ENCODE measurements around the gene RBM4B.
A peak's percentile ranks its signal among the peaks of the same experiment; 100 is the strongest.

Gene RBM4B

DNA sequence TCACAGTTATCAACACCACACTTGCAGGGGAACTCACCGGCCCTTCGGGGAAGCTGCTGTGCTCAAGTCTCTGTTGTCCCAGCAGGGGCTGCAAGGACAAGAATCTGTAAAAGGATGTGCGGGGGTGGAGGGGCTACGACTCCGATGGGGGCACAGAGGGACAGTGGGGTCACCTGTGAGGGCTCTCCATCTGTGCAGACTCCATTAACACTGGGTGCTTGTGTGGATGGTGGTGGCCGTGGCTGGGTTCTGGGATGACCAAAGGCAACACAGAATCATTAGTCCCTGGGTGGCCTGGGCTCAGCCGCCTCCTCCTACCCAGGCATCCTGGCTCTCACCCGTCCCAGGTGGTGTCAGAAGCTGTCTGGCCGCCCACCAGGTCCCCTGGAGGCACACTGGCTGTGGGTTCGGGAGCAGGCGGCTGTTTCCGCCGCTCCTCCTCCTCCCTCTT, 10.2 kb upstream of the RBM4B start:
- H3K9me3 ChIP-seq (ENCODE audit: insufficient read depth, low read length, severe bottlenecking), result no peaks in the 10 kb centered on the region
- H3K4me3 ChIP-seq (ENCODE audit: low read depth in 1 of 2, low read length in 2 of 2), result no peak overlapping the region
- no peaks in the 10 kb centered on the region for H3K36me3 ChIP-seq (ENCODE audit: insufficient read depth, low read length)
- no peaks in the 10 kb centered on the region for H3K4me1 ChIP-seq (ENCODE audit: insufficient read depth, low read length)
- ATAC-seq (ENCODE audit: insufficient read depth, low read depth) (no peak), DNase-seq (no peak)
- H3K4me2 ChIP-seq (ENCODE audit: insufficient read depth, low read length), result no peak overlapping the region
- no peaks in the 10 kb centered on the region for H4K20me1 ChIP-seq (ENCODE audit: insufficient read depth, low read length)
- no peak for TF ChIP-seq EZH2 (IDR thresholded peaks at IDR 0.05; ENCODE audit: borderline replicate concordance, low read depth, low read length, severe bottlenecking)
- no peaks in the 10 kb centered on the region for H3K79me2 ChIP-seq (ENCODE audit: insufficient read depth, low read length)
- H3K27me3 ChIP-seq (ENCODE audit: insufficient read depth, low read length, poor library complexity), result no peaks in the 10 kb centered on the region
- H2AFZ ChIP-seq (ENCODE audit: low read depth, low read length), result no peak overlapping the region
- no peak overlapping the region for H3K27ac ChIP-seq (ENCODE audit: low read length)
- H3K9ac ChIP-seq (ENCODE audit: low read depth, low read length), result no peak overlapping the region

DNA sequence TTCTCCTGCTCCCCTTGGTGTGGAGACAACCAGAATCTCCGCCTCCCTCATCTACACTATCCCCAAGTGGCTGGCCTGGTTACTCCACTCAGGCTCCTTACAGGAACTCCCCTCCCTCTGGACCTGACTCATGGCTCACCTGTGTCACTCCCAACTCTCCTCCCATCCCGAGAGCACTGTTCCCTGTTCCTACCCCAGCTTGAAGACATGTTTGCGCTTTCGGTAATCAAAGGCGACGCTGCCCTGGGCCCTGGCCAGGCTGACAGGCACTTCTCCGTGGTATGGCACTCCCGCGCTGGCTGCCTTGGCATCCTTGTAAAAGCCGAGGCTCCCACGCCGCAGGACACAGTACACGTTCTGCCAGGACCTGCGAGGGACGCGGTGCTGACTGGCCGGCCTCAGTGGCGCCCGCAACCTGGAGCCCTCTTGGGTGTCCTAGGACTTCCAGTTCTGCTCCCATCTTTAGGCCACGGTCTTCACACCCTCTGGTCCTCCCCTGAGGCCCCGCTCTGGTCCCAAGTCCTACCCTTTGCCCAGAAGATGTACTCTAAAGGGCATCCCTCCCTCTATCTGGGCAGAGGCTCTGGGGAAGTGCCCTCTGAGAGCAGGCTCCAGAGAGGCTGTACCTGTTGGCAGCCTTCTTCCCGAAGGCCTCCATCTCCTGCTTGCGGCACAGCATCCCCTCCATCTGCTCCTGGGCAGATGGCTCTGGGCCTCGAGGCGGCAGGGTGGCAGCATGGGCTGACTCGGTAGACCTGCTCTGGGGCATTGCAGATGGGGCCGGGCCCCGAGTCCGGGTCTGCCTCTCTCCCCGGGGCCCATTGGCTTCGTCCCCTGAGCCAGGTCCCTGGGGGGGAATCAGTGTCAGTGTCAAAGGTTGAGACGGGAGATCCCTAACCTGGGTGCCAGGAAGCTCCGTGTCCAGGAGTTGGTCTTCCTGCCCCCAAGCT, 9.4 kb upstream of the RBM4B start:
- ATAC-seq (ENCODE audit: insufficient read depth, low read depth) (0 out of 3 replicates have a peak, but pooled peaks have one; percentile 9), DNase-seq (no peak)
- Histone ChIP-seq H2AFZ (ENCODE audit: low read depth, low read length) (no peak overlapping the region), H3K4me1 (ENCODE audit: insufficient read depth, low read length) (no peaks in the 10 kb centered on the region), H3K9me3 (ENCODE audit: insufficient read depth, low read length, severe bottlenecking) (no peaks in the 10 kb centered on the region), H3K27ac (ENCODE audit: low read length) (no peak overlapping the region), H3K4me2 (ENCODE audit: insufficient read depth, low read length) (no peak overlapping the region), H3K27me3 (ENCODE audit: insufficient read depth, low read length, poor library complexity) (no peaks in the 10 kb centered on the region), H3K79me2 (ENCODE audit: insufficient read depth, low read length) (no peaks in the 10 kb centered on the region), H3K4me3 (ENCODE audit: low read depth in 1 of 2, low read length in 2 of 2) (no peak overlapping the region), H4K20me1 (ENCODE audit: insufficient read depth, low read length) (no peaks in the 10 kb centered on the region), H3K36me3 (ENCODE audit: insufficient read depth, low read length) (no peaks in the 10 kb centered on the region), H3K9ac (ENCODE audit: low read depth, low read length) (no peak overlapping the region)
- no peak for TF ChIP-seq EZH2 (IDR thresholded peaks at IDR 0.05; ENCODE audit: borderline replicate concordance, low read depth, low read length, severe bottlenecking)
- TF ChIP-seq, protein P1, sequence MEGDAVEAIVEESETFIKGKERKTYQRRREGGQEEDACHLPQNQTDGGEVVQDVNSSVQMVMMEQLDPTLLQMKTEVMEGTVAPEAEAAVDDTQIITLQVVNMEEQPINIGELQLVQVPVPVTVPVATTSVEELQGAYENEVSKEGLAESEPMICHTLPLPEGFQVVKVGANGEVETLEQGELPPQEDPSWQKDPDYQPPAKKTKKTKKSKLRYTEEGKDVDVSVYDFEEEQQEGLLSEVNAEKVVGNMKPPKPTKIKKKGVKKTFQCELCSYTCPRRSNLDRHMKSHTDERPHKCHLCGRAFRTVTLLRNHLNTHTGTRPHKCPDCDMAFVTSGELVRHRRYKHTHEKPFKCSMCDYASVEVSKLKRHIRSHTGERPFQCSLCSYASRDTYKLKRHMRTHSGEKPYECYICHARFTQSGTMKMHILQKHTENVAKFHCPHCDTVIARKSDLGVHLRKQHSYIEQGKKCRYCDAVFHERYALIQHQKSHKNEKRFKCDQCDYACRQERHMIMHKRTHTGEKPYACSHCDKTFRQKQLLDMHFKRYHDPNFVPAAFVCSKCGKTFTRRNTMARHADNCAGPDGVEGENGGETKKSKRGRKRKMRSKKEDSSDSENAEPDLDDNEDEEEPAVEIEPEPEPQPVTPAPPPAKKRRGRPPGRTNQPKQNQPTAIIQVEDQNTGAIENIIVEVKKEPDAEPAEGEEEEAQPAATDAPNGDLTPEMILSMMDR (IDR thresholded peaks at IDR 0.05; ENCODE audit: borderline replicate concordance, extremely low read depth, low read length, poor library complexity, severe bottlenecking), result no peak

DNA sequence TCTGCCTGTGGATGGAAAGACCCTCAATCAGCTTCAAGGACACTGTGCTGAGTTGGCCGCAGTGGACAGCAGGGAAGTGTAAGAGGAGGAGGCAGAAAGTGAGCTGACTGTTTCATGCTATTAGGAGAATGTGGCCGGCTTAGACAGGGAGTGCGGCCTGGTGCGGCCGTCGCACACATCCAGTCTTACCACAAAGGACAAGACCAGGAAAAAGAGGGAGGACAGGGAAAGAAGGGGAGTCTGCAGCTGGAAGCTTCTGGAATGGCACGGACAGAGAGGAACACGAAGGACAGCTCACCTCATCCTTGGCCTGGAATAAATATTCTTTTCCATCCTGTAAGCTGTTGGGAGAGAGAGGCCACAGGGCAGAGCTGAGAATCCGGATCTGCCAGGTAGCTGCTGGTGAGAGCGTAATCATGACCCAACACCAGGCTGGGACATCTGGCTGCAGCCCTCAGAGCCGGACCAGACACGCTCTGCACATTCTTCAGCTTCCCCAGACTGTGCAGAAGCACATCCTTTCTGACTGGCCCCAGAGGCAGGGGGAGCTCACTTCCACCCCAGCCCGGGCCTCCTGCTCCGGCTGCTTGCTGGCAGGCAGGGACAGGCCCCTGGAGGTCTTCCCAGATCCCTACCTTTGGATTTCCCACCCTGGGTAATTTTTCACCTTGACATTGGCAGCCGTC, 8.6 kb upstream of the RBM4B start:
- ATAC-seq (ENCODE audit: insufficient read depth, low read depth) (0 out of 3 replicates have a peak, but pooled peaks have one; percentile 31), DNase-seq (no peak)
- Histone ChIP-seq H3K27me3 (ENCODE audit: insufficient read depth, low read length, poor library complexity) (no peaks in the 10 kb centered on the region), H3K4me1 (ENCODE audit: insufficient read depth, low read length) (no peaks in the 10 kb centered on the region), H2AFZ (ENCODE audit: low read depth, low read length) (no peak overlapping the region), H3K9ac (ENCODE audit: low read depth, low read length) (no peak overlapping the region), H4K20me1 (ENCODE audit: insufficient read depth, low read length) (no peaks in the 10 kb centered on the region), H3K9me3 (ENCODE audit: insufficient read depth, low read length, severe bottlenecking) (no peaks in the 10 kb centered on the region), H3K79me2 (ENCODE audit: insufficient read depth, low read length) (no peaks in the 10 kb centered on the region), H3K4me3 (ENCODE audit: low read depth in 1 of 2, low read length in 2 of 2) (no peak overlapping the region), H3K4me2 (ENCODE audit: insufficient read depth, low read length) (no peak overlapping the region), H3K36me3 (ENCODE audit: insufficient read depth, low read length) (no peaks in the 10 kb centered on the region), H3K27ac (ENCODE audit: low read length) (no peak overlapping the region)
- TF ChIP-seq EZH2 (IDR thresholded peaks at IDR 0.05; ENCODE audit: borderline replicate concordance, low read depth, low read length, severe bottlenecking), result no peak
- TF ChIP-seq, protein P1 (IDR thresholded peaks at IDR 0.05; ENCODE audit: borderline replicate concordance, extremely low read depth, low read length, poor library complexity, severe bottlenecking), result no peak
